ENCODE results near the gene TMC8. TPM values are rescaled to one million over a fixed set of nuclear protein-coding genes. Genes with fewer than 3 reads are reported as not detected.

TMC8 gene
- total and polyA plus RNA-seq, 2 of the 8 experiments (the other 6 are each of a cell fraction or from before 2014, with no cell fraction given) = 1.00 to 2.8 TPM

- TF ChIP-seq, protein P1, sequence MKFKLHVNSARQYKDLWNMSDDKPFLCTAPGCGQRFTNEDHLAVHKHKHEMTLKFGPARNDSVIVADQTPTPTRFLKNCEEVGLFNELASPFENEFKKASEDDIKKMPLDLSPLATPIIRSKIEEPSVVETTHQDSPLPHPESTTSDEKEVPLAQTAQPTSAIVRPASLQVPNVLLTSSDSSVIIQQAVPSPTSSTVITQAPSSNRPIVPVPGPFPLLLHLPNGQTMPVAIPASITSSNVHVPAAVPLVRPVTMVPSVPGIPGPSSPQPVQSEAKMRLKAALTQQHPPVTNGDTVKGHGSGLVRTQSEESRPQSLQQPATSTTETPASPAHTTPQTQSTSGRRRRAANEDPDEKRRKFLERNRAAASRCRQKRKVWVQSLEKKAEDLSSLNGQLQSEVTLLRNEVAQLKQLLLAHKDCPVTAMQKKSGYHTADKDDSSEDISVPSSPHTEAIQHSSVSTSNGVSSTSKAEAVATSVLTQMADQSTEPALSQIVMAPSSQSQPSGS (IDR thresholded peaks at IDR 0.05; ENCODE audit: low read length) = 0 out of 2 replicates have a peak, but pooled peaks have one; percentile 20
- no peak for TF ChIP-seq CEBPB (IDR thresholded peaks at IDR 0.05; ENCODE audit: low read depth, low read length)
- TF ChIP-seq BRCA1 (IDR thresholded peaks at IDR 0.05; ENCODE audit: low read depth, low read length) = no peak
- TF ChIP-seq YY1 (IDR thresholded peaks at IDR 0.05; ENCODE audit: low read depth, low read length) = peak; percentile 63; the same call in 1 of the 2 replicates
- TF ChIP-seq, protein P2, sequence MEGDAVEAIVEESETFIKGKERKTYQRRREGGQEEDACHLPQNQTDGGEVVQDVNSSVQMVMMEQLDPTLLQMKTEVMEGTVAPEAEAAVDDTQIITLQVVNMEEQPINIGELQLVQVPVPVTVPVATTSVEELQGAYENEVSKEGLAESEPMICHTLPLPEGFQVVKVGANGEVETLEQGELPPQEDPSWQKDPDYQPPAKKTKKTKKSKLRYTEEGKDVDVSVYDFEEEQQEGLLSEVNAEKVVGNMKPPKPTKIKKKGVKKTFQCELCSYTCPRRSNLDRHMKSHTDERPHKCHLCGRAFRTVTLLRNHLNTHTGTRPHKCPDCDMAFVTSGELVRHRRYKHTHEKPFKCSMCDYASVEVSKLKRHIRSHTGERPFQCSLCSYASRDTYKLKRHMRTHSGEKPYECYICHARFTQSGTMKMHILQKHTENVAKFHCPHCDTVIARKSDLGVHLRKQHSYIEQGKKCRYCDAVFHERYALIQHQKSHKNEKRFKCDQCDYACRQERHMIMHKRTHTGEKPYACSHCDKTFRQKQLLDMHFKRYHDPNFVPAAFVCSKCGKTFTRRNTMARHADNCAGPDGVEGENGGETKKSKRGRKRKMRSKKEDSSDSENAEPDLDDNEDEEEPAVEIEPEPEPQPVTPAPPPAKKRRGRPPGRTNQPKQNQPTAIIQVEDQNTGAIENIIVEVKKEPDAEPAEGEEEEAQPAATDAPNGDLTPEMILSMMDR (IDR thresholded peaks at IDR 0.05; ENCODE audit: control extremely low read depth in 1 of 3, insufficient read depth in 1 of 3, low read depth in 1 of 3, low read length in 3 of 3) = peak; percentile 87 to 95 (median 90)
- TF ChIP-seq TBP (IDR thresholded peaks at IDR 0.05; ENCODE audit: low read depth, low read length) = peak; percentile 56; the same call in 1 of the 2 replicates
- TF ChIP-seq TAF7 (optimal IDR thresholded peaks at IDR 0.05; ENCODE audit: borderline replicate concordance, low read depth, low read length) = peak; percentile 44
- TF ChIP-seq CREB1 (IDR thresholded peaks at IDR 0.05) = no peak
- TF ChIP-seq SIN3A (conservative IDR thresholded peaks at IDR 0.05 in 1 of 2, IDR thresholded peaks at IDR 0.05 in 1 of 2; ENCODE audit: low read depth in 1 of 2, low read length in 2 of 2) = peak in 1 of 2 experiments; percentile 62; a peak in 1 of 4 replicates
- no peak for TF ChIP-seq EP300 (IDR thresholded peaks at IDR 0.05; ENCODE audit: borderline replicate concordance in 1 of 2, low read depth in 2 of 2, low read length in 2 of 2)
- TF ChIP-seq POLR2AphosphoS5 (IDR thresholded peaks at IDR 0.05; ENCODE audit: low read depth, low read length) = no peak
- no peak for TF ChIP-seq TAF1 (IDR thresholded peaks at IDR 0.05; ENCODE audit: low read depth, low read length)
- no peak for TF ChIP-seq E2F6 (IDR thresholded peaks at IDR 0.05)
- no peak for TF ChIP-seq PHF8 (conservative IDR thresholded peaks at IDR 0.05; ENCODE audit: low read depth, low read length)
- TF ChIP-seq SP2 (IDR thresholded peaks at IDR 0.05; ENCODE audit: low read length) = no peak
- TF ChIP-seq HDAC2 (IDR thresholded peaks at IDR 0.05; ENCODE audit: borderline replicate concordance in 1 of 2, low read depth in 2 of 2, low read length in 2 of 2) = peak in 1 of 2 experiments; percentile 99; a peak in 2 of 4 replicates
- no peak for TF ChIP-seq SAP30 (IDR thresholded peaks at IDR 0.05; ENCODE audit: insufficient read depth, insufficient replicate concordance, low read length)
Observed at GRCh38 chr17:78133971-78134898, 3.7 kb downstream of the TMC8 start (continued).

Measured in H1 (cell line).